Sigmoid colon (tissue), 4 donors: ENCODE data around the gene NTN1.

Experiments
- EP300 ChIP-seq, 4 donors: sonication (generic); formaldehyde crosslinking; IDR thresholded peaks; one replicate each; pipeline ENCODE4 v1.6.1; 2017; ENCODE audit warnings: antibody characterized with exemption in 4 of 4
- POLR2A ChIP-seq, 2 donors: fragments of 450-650 bp; IDR thresholded peaks; one replicate each; pipeline ENCODE4 v1.6.1; 2016; ENCODE audit warnings: antibody characterized with exemption in 2 of 2, mild to moderate bottlenecking in 2 of 2, moderate library complexity in 2 of 2
- POLR2AphosphoS5 ChIP-seq, 4 donors: sonication (generic); formaldehyde crosslinking; IDR thresholded peaks; one replicate each; pipeline ENCODE4 v1.6.1; 2017; ENCODE audit warnings: antibody characterized with exemption in 4 of 4
- TF ChIP-seq, protein P1 (sequence below), 4 experiments: fragments of 450-650 bp in 3 of 4; fragments of 200-600 bp in 1 of 4; IDR thresholded peaks; one replicate each; pipeline ENCODE4 v1.5.1; 2016 to 2019; ENCODE audit warnings: antibody characterized with exemption in 4 of 4, mild to moderate bottlenecking in 3 of 4, moderate library complexity in 2 of 4

DNA sequence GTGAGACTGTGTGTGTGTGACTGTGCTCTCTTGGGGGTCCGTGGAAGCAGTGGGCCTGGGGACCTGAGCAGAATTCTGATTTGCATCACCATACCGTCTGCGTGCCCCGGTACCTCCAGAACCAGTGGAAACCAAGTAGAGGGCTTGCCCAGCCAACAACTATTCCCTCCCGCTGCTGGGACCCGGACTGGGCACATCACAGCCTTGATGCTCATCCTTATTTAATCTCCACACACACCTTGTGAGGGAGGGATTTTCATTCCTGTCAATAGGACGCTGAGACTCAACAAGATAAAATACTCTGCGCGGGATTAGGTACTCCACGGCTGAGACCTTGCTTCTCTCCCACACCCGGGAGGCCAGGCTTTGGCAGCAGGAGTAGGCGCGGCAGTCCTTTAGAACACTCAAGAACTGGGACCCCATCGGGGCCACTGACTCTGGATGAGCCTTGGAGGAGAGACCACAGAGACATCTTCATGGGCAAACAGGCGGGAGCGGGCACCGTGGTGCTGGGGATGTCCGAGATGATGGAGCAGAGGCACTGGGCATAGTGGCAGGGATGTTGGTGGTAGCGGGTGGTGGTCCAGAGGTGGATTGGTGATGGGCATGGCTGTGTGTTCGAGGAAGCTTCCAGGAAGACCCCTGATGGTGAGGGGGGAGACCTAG is 208.0 kb downstream of the NTN1 start:
- TF ChIP-seq, protein P1, sequence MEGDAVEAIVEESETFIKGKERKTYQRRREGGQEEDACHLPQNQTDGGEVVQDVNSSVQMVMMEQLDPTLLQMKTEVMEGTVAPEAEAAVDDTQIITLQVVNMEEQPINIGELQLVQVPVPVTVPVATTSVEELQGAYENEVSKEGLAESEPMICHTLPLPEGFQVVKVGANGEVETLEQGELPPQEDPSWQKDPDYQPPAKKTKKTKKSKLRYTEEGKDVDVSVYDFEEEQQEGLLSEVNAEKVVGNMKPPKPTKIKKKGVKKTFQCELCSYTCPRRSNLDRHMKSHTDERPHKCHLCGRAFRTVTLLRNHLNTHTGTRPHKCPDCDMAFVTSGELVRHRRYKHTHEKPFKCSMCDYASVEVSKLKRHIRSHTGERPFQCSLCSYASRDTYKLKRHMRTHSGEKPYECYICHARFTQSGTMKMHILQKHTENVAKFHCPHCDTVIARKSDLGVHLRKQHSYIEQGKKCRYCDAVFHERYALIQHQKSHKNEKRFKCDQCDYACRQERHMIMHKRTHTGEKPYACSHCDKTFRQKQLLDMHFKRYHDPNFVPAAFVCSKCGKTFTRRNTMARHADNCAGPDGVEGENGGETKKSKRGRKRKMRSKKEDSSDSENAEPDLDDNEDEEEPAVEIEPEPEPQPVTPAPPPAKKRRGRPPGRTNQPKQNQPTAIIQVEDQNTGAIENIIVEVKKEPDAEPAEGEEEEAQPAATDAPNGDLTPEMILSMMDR (IDR thresholded peaks at IDR 0.05) = no peak
- TF ChIP-seq POLR2AphosphoS5 (IDR thresholded peaks at IDR 0.05) (no peak), EP300 (IDR thresholded peaks at IDR 0.05) (no peak), POLR2A (IDR thresholded peaks at IDR 0.05) (no peak)
